Trophoblast cell (in vitro differentiated cells and primary cell): ENCODE data around the gene CCL7.
A peak's percentile ranks its signal among the peaks of the same experiment; 100 is the strongest.

Source experiments
- DNase-seq, 2 donors: peaks; one replicate each; pipeline ENCODE4 v3.0.0-alpha.2; 2016
- H2AFZ ChIP-seq: 2 replicates; pipeline ENCODE4 v1.6.1; 2013; ENCODE audit warnings: low read length, moderate library complexity, mild to moderate bottlenecking; ENCODE audit not compliant: insufficient read depth, poor library complexity
- H2AK5ac ChIP-seq: 2 replicates; pipeline ENCODE4 v1.6.1; 2013; ENCODE audit warnings: mild to moderate bottlenecking, low read length
- H2BK120ac ChIP-seq: 2 replicates; pipeline ENCODE4 v1.6.1; 2013; ENCODE audit warnings: low read length, mild to moderate bottlenecking, moderate library complexity; ENCODE audit not compliant: insufficient read depth, poor library complexity
- H2BK12ac ChIP-seq: 2 replicates; pipeline ENCODE4 v1.6.1; 2013; ENCODE audit warnings: mild to moderate bottlenecking, low read length, moderate library complexity
- H2BK5ac ChIP-seq: 2 replicates; pipeline ENCODE4 v1.6.1; 2013; ENCODE audit warnings: low read length, low read depth, moderate library complexity, mild to moderate bottlenecking; ENCODE audit not compliant: poor library complexity
- H3K14ac ChIP-seq: 2 replicates; pipeline ENCODE4 v1.6.1; 2013; ENCODE audit warnings: mild to moderate bottlenecking, low read length
- H3K18ac ChIP-seq: 2 replicates; pipeline ENCODE4 v1.6.1; 2013; ENCODE audit warnings: mild to moderate bottlenecking, low read length
- H3K23ac ChIP-seq: 2 replicates; pipeline ENCODE4 v1.6.1; 2013; ENCODE audit warnings: low read length
- H3K27ac ChIP-seq: 2 replicates; pipeline ENCODE4 v1.5.1; 2013; ENCODE audit warnings: low read depth, mild to moderate bottlenecking, inconsistent platforms, low read length, moderate library complexity
- H3K27me3 ChIP-seq: 2 replicates; pipeline ENCODE4 v1.6.1; 2013; ENCODE audit warnings: inconsistent platforms, mild to moderate bottlenecking, low read length, moderate library complexity; ENCODE audit not compliant: insufficient read depth
- H3K36me3 ChIP-seq, 2 experiments: 1 replicate in 1 of 2; 2 replicates in 1 of 2; pipeline ENCODE4 v1.6.1; 2013; ENCODE audit warnings: low read length in 2 of 2, mild to moderate bottlenecking in 2 of 2, moderate library complexity in 1 of 2; ENCODE audit not compliant: insufficient read depth in 2 of 2, control insufficient read depth in 1 of 2
- H3K4ac ChIP-seq: 2 replicates; pipeline ENCODE4 v1.6.1; 2013; ENCODE audit warnings: low read depth, mild to moderate bottlenecking, low read length, moderate library complexity
- H3K4me1 ChIP-seq, 2 experiments: 1 replicate in 1 of 2; 2 replicates in 1 of 2; pipeline ENCODE4 v1.6.1; 2013; ENCODE audit warnings: low read length in 2 of 2, mild to moderate bottlenecking in 2 of 2, moderate library complexity in 1 of 2; ENCODE audit not compliant: insufficient read depth in 2 of 2, control insufficient read depth in 1 of 2
- H3K4me2 ChIP-seq: 2 replicates; pipeline ENCODE4 v1.6.1; 2013; ENCODE audit warnings: inconsistent platforms, mild to moderate bottlenecking, low read length, moderate library complexity
- H3K4me3 ChIP-seq: 2 replicates; pipeline ENCODE4 v1.5.1; 2013; ENCODE audit warnings: mild to moderate bottlenecking, low read depth, low read length, inconsistent platforms
- H3K79me1 ChIP-seq: one replicate; pipeline ENCODE4 v1.6.1; 2013; ENCODE audit warnings: low read length
- H3K79me2 ChIP-seq: 2 replicates; pipeline ENCODE4 v1.6.1; 2013; ENCODE audit warnings: low read length, mild to moderate bottlenecking; ENCODE audit not compliant: control insufficient read depth, insufficient read depth, poor library complexity
- H3K9ac ChIP-seq: 2 replicates; pipeline ENCODE4 v1.6.1; 2013; ENCODE audit warnings: mild to moderate bottlenecking, low read length
- H3K9me3 ChIP-seq: 2 replicates; pipeline ENCODE4 v1.6.1; 2013; ENCODE audit warnings: low read depth, mild to moderate bottlenecking, control low read depth, inconsistent platforms, low read length; ENCODE audit not compliant: insufficient read depth
- H4K12ac ChIP-seq: 2 replicates; pipeline ENCODE4 v1.6.1; 2013; ENCODE audit warnings: low read depth, mild to moderate bottlenecking, low read length, moderate library complexity
- H4K8ac ChIP-seq: 2 replicates; pipeline ENCODE4 v1.6.1; 2013; ENCODE audit warnings: low read depth, mild to moderate bottlenecking, low read length, moderate library complexity
- H4K91ac ChIP-seq: one replicate; pipeline ENCODE4 v1.6.1; 2013; ENCODE audit warnings: low read depth, mild to moderate bottlenecking, low read length, moderate library complexity
- WGBS: extraction: QIAGEN DNeasy Blood & Tissue Kit; methylation state at CpG from one replicate; pipeline ENCODE4 v1.1.7; 2013; ENCODE audit warnings: missing lambda C conversion rate; ENCODE audit not compliant: insufficient read length, insufficient coverage; ENCODE audit errors: extremely low coverage; 5-methylcytosine and 5-hydroxymethylcytosine counted together

The CCL7 gene

DNA sequence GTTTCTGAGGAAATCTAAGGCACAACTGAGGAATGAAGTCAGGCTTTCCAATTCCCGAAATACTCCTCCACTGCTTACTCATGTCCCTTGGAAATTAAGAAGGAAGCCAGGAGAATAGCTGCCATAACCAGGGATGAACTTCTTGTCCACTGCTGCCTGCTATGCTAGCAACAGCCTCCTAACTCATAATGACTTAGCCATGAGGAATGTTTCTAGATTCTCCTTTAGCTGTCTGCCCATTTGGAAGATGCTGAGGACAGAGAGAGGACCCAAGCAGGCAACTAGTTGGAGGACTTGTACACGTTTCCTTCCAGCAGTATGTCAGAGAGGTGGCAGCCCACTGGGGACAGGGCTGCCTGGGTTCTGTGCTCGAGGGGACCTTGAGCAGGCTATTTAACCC, 15.9 kb upstream of the CCL7 start:
- Histone ChIP-seq H4K8ac (peak overlapping the region; percentile 22), H2AFZ (peak overlapping the region; percentile 8), H2BK5ac (no peak overlapping the region), H3K27me3 (no peaks in the 10 kb centered on the region), H3K4ac (no peak overlapping the region), H3K4me1 (peaks cover 17 to 25% of the 10 kb centered on the region in 2 experiments), H3K79me2 (no peaks in the 10 kb centered on the region), H4K91ac (no peak overlapping the region), H2AK5ac (peak overlapping the region; percentile 9), H3K36me3 (no peaks in the 10 kb centered on the region), H3K9ac (no peak overlapping the region), H3K9me3 (no peaks in the 10 kb centered on the region), H3K27ac (no peak overlapping the region), H3K18ac (no peak overlapping the region), H2BK120ac (peak overlapping the region; percentile 4), H3K23ac (no peak overlapping the region), H3K79me1 (peaks cover 5% of the 10 kb centered on the region), H3K4me3 (no peak overlapping the region), H3K4me2 (no peak overlapping the region), H3K14ac (no peak overlapping the region), H2BK12ac (peak overlapping the region; percentile 18), H4K12ac (no peak overlapping the region)
- WGBS, result no CpG with 5 or more reads among the region's 3 CpGs
- DNase-seq, result peak in 1 of 2 donors; percentile 14

DNA sequence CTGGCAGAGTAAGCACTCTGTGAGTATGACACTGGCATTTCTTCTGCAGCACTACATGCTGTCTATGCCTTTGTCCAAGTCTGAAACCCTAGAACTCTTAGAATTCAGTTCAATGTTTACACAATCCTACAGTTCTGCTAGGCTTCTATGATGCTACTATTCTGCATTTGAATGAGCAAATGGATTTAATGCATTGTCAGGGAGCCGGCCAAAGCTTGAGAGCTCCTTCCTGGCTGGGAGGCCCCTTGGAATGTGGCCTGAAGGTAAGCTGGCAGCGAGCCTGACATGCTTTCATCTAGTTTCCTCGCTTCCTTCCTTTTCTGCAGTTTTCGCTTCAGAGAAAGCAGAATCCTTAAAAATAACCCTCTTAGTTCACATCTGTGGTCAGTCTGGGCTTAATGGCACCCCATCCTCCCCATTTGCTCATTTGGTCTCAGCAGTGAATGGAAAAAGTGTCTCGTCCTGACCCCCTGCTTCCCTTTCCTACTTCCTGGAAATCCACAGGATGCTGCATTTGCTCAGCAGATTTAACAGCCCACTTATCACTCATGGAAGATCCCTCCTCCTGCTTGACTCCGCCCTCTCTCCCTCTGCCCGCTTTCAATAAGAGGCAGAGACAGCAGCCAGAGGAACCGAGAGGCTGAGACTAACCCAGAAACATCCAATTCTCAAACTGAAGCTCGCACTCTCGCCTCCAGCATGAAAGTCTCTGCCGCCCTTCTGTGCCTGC, 15.2 kb upstream of the CCL7 start, which contains the start of gene CCL2:
Gene CCL2 (plus strand): TSS at position 635 of the 730 bp plus-strand sequence. CDS start 65 bp downstream, at position 700.
- Histone ChIP-seq H2BK5ac (peak within 1 kb of the TSS; percentile 65), H3K36me3 (no peaks in the 10 kb centered on the region), H2BK120ac (peak within 1 kb of the TSS; percentile 52), H3K23ac (no peak within 1 kb of the TSS), H2AFZ (peak within 1 kb of the TSS; percentile 82), H3K14ac (peak within 1 kb of the TSS; percentile 28), H3K4ac (no peak within 1 kb of the TSS), H3K4me1 (peaks cover 17 to 25% of the 10 kb centered on the region in 2 experiments), H3K27ac (peak within 1 kb of the TSS; percentile 63), H3K79me1 (peaks cover 5% of the 10 kb centered on the region), H4K8ac (peak within 1 kb of the TSS; percentile 88), H3K9ac (peak within 1 kb of the TSS; percentile 53), H3K4me3 (no peak within 1 kb of the TSS), H3K27me3 (no peaks in the 10 kb centered on the region), H4K91ac (peak within 1 kb of the TSS; percentile 45), H4K12ac (no peak within 1 kb of the TSS), H3K79me2 (no peaks in the 10 kb centered on the region), H2AK5ac (peak within 1 kb of the TSS; percentile 9), H2BK12ac (peak within 1 kb of the TSS; percentile 18), H3K9me3 (no peaks in the 10 kb centered on the region), H3K4me2 (peak within 1 kb of the TSS; percentile 84), H3K18ac (no peak within 1 kb of the TSS)
- DNase-seq, result no peak
- no CpG with 5 or more reads among the region's 11 CpGs for WGBS

DNA sequence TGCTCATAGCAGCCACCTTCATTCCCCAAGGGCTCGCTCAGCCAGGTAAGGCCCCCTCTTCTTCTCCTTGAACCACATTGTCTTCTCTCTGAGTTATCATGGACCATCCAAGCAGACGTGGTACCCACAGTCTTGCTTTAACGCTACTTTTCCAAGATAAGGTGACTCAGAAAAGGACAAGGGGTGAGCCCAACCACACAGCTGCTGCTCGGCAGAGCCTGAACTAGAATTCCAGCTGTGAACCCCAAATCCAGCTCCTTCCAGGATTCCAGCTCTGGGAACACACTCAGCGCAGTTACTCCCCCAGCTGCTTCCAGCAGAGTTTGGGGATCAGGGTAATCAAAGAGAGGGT, 14.7 kb upstream of the CCL7 start:
- H2BK5ac ChIP-seq, result no peak overlapping the region
- H3K27me3 ChIP-seq, result no peaks in the 10 kb centered on the region
- H3K18ac ChIP-seq, result no peak overlapping the region
- H3K36me3 ChIP-seq, result no peaks in the 10 kb centered on the region
- H3K14ac ChIP-seq, result peak overlapping the region; percentile 12
- peaks cover 17 to 25% of the 10 kb centered on the region in 2 experiments for H3K4me1 ChIP-seq
- no peak overlapping the region for H3K4me3 ChIP-seq
- peak overlapping the region; percentile 10 for H2BK120ac ChIP-seq
- no peaks in the 10 kb centered on the region for H3K9me3 ChIP-seq
- H3K9ac ChIP-seq, result no peak overlapping the region
- H4K8ac ChIP-seq, result peak overlapping the region; percentile 3
- peak overlapping the region; percentile 6 for H3K27ac ChIP-seq
- peaks cover 5% of the 10 kb centered on the region for H3K79me1 ChIP-seq
- no CpG with 5 or more reads among the region's 5 CpGs for WGBS
- H3K4ac ChIP-seq, result no peak overlapping the region
- no peak overlapping the region for H4K12ac ChIP-seq
- H3K23ac ChIP-seq, result no peak overlapping the region
- no peak overlapping the region for H2AK5ac ChIP-seq
- peak overlapping the region; percentile 84 for H3K4me2 ChIP-seq
- peak overlapping the region; percentile 82 for H2AFZ ChIP-seq
- DNase-seq, result no peak
- H4K91ac ChIP-seq, result no peak overlapping the region
- H3K79me2 ChIP-seq, result no peaks in the 10 kb centered on the region
- H2BK12ac ChIP-seq, result peak overlapping the region; percentile 12

DNA sequence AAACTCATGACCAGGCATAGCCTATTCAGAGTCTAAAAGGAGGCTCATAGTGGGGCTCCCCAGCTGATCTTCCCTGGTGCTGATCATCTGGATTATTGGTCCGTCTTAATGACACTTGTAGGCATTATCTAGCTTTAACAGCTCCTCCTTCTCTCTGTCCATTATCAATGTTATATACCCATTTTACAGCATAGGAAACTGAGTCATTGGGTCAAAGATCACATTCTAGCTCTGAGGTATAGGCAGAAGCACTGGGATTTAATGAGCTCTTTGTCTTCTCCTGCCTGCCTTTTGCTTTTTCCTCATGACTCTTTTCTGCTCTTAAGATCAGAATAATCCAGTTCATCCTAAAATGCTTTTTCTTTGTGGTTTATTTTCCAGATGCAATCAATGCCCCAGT, 14.2 kb upstream of the CCL7 start:
- H3K18ac ChIP-seq, result no peak overlapping the region

More for the DNA sequence above, 14.2 kb upstream of the CCL7 start:
- Histone ChIP-seq H2BK120ac (no peak overlapping the region), H3K4me1 (peaks cover 17 to 25% of the 10 kb centered on the region in 2 experiments), H3K79me2 (no peaks in the 10 kb centered on the region), H2AK5ac (no peak overlapping the region), H3K9me3 (no peaks in the 10 kb centered on the region), H3K36me3 (no peaks in the 10 kb centered on the region), H3K4me2 (no peak overlapping the region), H3K9ac (no peak overlapping the region), H2BK5ac (no peak overlapping the region), H3K4ac (no peak overlapping the region), H3K14ac (no peak overlapping the region), H4K91ac (no peak overlapping the region), H2BK12ac (no peak overlapping the region), H3K79me1 (peaks cover 5% of the 10 kb centered on the region), H4K8ac (no peak overlapping the region), H3K23ac (no peak overlapping the region), H4K12ac (no peak overlapping the region), H3K27me3 (no peaks in the 10 kb centered on the region), H2AFZ (no peak overlapping the region), H3K4me3 (no peak overlapping the region), H3K27ac (no peak overlapping the region)
- no peak for DNase-seq
- no CpG with 5 or more reads among the region's 1 CpG for WGBS
